Measurements from ENCODE around the gene ADGRE3. TPM values are rescaled to one million over a fixed set of nuclear protein-coding genes. Genes with fewer than 3 reads are reported as not detected.
"Not testable (repeated sequence)": the region's sequence is repeated elsewhere in the genome, so short reads cannot be mapped to it uniquely, and the experiment has no call there.

ADGRE3 gene
- total RNA-seq, 1 donor from 2014 or later = 17.3 TPM

DNA sequence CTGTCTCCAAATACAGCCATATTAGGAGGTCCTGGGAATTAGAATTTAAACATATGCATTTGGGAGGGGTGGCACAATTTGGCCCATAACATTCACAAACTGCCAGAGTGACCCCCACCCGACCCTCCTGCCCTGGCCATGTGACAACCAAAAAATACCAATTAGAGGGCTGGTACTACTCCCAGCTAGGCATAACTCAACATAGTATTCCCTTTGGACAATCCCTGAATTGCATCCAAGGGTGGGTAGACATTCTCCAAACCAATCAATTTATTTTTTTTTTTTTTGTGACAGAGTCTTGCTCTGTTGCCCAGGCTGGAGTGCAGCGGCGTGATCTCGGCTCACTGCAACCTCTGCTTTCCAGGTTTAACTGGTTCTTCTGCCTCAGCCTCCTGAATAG, 62.0 kb downstream of the ADGRE3 start:
- DNase-seq (no peak), ATAC-seq (no peak)
- Histone ChIP-seq H3K36me3 (no peaks in the 10 kb centered on the region), H3K4me3 (no peak overlapping the region), H3K27ac (no peak overlapping the region), H3K9me3 (no peaks in the 10 kb centered on the region), H3K4me1 (no peaks in the 10 kb centered on the region), H3K27me3 (no peaks in the 10 kb centered on the region)
- TF ChIP-seq, protein P1, sequence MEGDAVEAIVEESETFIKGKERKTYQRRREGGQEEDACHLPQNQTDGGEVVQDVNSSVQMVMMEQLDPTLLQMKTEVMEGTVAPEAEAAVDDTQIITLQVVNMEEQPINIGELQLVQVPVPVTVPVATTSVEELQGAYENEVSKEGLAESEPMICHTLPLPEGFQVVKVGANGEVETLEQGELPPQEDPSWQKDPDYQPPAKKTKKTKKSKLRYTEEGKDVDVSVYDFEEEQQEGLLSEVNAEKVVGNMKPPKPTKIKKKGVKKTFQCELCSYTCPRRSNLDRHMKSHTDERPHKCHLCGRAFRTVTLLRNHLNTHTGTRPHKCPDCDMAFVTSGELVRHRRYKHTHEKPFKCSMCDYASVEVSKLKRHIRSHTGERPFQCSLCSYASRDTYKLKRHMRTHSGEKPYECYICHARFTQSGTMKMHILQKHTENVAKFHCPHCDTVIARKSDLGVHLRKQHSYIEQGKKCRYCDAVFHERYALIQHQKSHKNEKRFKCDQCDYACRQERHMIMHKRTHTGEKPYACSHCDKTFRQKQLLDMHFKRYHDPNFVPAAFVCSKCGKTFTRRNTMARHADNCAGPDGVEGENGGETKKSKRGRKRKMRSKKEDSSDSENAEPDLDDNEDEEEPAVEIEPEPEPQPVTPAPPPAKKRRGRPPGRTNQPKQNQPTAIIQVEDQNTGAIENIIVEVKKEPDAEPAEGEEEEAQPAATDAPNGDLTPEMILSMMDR (IDR thresholded peaks at IDR 0.05) = no peak
- intact Hi-C loops (cut with DNase I) = no loop called here

- ATAC-seq; H3K36me3 ChIP-seq; H3K4me3 ChIP-seq; H3K27ac ChIP-seq; H3K27me3 ChIP-seq; DNase-seq; H3K4me1 ChIP-seq; intact Hi-C loops (cut with DNase I); H3K9me3 ChIP-seq: not testable (repeated sequence)
Measured at GRCh38 chr19:14612242-14612641, 62.4 kb downstream of the ADGRE3 start.

DNA sequence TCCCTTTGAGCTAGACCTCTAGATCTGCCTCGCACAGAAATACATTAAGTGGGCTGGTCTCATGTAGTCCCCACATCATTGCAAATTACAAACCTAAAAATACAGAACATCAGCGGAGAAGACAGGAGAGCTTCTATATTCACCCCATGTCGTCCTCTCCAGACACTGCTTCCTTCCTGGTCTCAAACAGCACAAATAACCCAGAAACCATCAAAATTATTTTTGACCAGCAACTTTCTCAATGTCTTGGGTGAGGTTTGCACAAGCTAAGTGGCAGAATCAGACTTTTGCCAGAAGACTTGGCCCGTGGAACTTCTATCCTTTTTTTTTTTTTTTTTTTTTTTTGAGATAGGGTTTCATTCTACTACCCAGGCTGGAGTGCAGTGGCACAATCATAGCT, 63.6 kb downstream of the ADGRE3 start:
- ATAC-seq (no peak), DNase-seq (no peak)
- H3K36me3 ChIP-seq = no peaks in the 10 kb centered on the region
- intact Hi-C loops (cut with DNase I) = no loop called here
- H3K4me1 ChIP-seq = no peaks in the 10 kb centered on the region
- TF ChIP-seq, protein P1 (IDR thresholded peaks at IDR 0.05) = no peak
- no peaks in the 10 kb centered on the region for H3K9me3 ChIP-seq
- H3K4me3 ChIP-seq = no peak overlapping the region
- H3K27ac ChIP-seq = no peak overlapping the region
- H3K27me3 ChIP-seq = no peaks in the 10 kb centered on the region

DNA sequence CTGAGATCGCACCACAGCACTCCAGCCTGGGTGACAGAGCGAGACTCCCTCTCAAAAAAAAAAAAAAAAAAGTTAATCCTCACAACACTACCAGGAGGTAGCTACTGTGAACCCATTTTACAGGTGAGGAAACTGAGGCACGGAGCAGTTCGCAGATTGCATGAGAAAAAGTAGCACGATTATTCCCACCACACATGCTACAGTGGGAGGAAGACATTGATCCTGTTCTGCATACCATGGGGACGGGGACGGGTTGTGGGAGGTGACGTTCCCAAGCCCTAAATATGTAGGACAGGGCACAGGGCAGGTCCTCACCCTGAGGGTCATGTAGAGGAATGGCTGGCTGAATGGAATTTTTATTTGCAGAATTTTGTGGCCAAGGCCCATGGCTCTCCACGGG, 68.0 kb downstream of the ADGRE3 start:
- intact Hi-C loops (cut with DNase I) = no loop called here
- Histone ChIP-seq H3K9me3 (no peaks in the 10 kb centered on the region), H3K27ac (no peak overlapping the region), H3K36me3 (no peaks in the 10 kb centered on the region), H3K4me3 (no peak overlapping the region), H3K27me3 (no peaks in the 10 kb centered on the region), H3K4me1 (no peaks in the 10 kb centered on the region)
- no peak for ATAC-seq
- TF ChIP-seq, protein P1 (IDR thresholded peaks at IDR 0.05) = no peak
- DNase-seq = no peak

DNA sequence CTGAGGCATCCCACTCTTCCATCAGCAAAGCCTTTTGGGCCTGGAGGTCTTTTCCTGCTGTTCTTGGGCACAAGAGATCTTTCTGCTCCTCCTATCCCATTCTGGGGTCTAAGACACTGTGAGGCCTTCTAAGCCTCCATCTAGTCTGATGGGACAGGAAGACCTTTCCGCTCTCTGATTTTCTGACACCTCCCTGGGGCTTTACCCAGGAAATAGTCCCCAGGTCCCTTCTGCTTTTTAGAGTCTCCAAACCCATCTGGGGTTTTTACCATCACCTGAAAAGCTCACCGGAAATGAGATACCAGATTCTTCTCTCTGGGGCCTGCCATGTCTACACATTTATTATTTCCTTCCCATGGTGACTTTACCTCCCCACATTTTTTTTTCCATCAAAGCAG, 70.7 kb downstream of the ADGRE3 start:
- intact Hi-C loops (cut with DNase I) = no loop called here
- DNase-seq (no peak), ATAC-seq (no peak)
- Histone ChIP-seq H3K27ac (no peak overlapping the region), H3K4me1 (no peaks in the 10 kb centered on the region), H3K9me3 (no peaks in the 10 kb centered on the region), H3K27me3 (no peaks in the 10 kb centered on the region), H3K4me3 (no peak overlapping the region), H3K36me3 (no peaks in the 10 kb centered on the region)
- TF ChIP-seq, protein P1 (IDR thresholded peaks at IDR 0.05) = no peak

DNA sequence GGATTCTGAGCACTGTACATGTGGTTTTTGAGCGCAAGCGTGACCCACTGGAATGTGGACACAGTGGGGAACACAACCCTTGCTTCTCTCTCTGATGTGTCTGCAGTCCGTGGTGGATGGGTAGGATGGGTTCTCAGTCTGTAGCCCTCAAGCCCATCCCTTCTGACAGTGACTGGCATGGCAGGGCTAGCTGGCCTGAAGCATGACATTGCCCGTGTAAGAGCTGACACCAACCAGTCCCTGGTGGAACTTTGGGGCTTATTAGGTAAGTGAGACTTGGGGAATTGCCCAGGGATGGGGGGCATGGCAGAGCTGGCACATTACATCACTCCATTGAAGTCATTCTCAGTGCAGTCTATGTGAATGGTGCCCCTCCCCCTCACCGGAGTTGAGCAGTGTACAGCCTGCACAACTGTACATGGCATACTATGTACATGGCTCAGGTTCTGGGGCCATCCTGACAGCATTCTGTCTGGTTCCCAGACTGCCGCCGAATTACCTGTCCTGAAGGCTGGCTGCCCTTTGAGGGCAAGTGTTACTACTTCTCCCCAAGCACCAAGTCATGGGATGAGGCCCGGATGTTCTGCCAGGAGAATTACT, 75.0 kb downstream of the ADGRE3 start:
- ATAC-seq (no peak), DNase-seq (no peak)
- no peak overlapping the region for H3K4me3 ChIP-seq
- intact Hi-C loops (cut with DNase I) = no loop called here
- H3K27me3 ChIP-seq = peaks cover 7% of the 10 kb centered on the region
- no peak overlapping the region for H3K27ac ChIP-seq
- H3K36me3 ChIP-seq = no peaks in the 10 kb centered on the region
- no peaks in the 10 kb centered on the region for H3K9me3 ChIP-seq
- H3K4me1 ChIP-seq = no peaks in the 10 kb centered on the region
- TF ChIP-seq, protein P1 (IDR thresholded peaks at IDR 0.05) = no peak

All from upper lobe of right lung (tissue), 1 donor.